Stimulated activated CD8-positive, alpha-beta memory T cell treated with anti-CD3 and anti-CD28 coated beads, Interleukin-4, amount 100 ng/mL, for 24 hours (primary cell): ENCODE measurements around the gene SFRP5.

Experiments used
- DNase-seq: peaks from one replicate; pipeline ENCODE4 v3.0.0-alpha.2; 2020; ENCODE audit warnings: low read depth

Gene SFRP5

DNA sequence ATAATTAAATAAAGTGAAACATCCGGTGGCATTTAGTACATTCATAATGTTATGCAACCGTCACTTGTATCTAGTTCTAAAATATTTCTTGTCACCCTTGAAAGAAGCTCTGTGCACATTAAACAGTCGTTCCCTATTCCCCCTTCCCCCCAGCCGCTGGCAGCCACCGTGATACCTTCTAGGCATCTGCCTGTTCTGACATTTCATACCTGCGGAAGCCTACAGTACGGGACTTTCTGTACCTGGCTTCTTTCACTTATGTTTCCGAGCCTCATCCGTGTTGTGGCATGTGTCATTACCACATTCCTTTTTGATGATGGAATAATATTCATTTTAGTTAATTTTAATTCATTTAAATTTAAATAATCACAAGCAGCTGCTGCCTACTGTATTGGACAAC lies 13.9 kb upstream of the SFRP5 start:
- DNase-seq = no peak

- no peak for DNase-seq
Observed at GRCh38 chr10:97785231-97785630, 13.4 kb upstream of the SFRP5 start.

- DNase-seq = no peak
Observed at GRCh38 chr10:97784200-97784810, 12.5 kb upstream of the SFRP5 start.

GRCh38 chr10:97782455-97783228 lies 10.8 kb upstream of the SFRP5 start:
- DNase-seq = no peak

DNA sequence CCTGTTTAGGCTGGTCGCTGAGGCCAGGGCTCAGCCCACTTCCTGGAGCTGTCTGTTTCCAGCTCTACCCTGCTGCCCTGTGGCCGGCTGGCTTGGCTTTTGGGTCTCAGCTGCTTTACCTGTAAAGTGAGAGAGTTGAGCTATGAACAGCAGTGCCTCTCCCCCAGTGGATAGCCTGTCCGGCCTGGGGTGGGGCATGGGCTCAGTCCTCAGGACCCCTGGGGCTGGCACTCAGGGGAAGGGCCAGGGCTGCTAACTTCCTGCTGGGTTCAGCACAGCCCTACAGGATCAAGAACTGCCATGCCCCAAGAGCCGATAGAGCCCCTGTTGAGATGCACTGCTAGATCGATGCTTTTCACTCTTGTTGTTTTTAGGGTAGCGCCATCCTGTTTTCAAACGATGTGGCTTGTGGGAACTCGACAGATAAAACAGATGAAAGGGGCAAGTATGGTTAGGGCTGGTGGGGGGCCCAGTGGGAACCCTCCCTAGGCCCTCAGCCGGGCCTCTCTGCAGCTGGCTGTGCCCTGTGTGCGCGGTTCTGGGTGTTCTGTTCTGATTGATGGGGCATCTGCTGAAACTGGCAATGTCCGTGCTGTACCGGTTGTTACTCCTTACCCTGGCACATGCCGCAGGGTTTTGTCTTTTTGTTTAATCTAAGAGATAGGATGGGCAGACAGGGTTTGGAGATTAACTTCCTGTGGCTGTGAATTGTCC lies 10.0 kb upstream of the SFRP5 start:
- no peak for DNase-seq

GRCh38 chr10:97780841-97781617 lies 9.2 kb upstream of the SFRP5 start:
- DNase-seq = no peak

GRCh38 chr10:97779975-97780374 lies 8.2 kb upstream of the SFRP5 start:
- no peak for DNase-seq

GRCh38 chr10:97779492-97779891 lies 7.7 kb upstream of the SFRP5 start:
- no peak for DNase-seq

DNA sequence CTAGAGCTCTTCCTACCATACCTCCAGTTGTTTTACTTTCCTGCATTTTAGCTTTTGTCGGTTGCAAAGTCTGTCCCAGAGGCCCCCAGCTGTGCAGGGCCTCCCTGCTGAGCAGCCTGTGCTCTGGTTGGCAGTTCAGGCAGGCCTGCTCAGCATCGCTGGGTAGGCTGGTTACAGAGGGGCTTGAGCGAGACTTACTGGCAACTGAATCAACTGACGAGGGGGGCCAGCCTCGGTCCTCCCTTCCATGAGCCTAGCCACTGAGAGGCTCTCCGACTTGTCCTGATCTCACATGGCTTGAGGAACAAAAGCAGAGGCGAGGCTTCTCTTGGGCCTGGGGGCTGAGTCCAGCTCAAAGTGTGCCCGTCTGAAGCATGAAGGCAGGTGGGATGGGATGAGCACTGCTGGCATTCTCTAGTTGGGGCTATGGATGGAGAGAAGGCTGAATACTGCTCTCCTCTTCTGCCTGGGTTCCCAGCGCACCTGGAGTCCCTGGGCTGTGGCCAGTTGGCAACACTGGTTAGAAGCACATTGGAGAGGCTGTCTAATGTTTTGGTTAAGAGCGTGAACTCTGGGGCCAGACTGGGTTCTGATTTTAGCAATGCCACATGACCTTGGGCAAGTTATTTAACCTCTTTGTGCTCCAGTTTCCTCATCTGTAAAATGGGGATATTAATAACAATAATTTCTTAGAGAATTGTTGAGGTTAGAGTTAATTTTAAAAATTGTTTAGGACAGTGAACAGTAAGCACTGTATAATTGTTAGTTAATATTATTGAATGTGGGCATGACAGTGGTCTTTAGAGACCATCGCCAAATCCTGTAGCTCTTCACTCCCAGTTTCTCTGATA lies 6.9 kb upstream of the SFRP5 start:
- DNase-seq = no peak

GRCh38 chr10:97777143-97777542 lies 5.3 kb upstream of the SFRP5 start:
- DNase-seq = no peak

DNA sequence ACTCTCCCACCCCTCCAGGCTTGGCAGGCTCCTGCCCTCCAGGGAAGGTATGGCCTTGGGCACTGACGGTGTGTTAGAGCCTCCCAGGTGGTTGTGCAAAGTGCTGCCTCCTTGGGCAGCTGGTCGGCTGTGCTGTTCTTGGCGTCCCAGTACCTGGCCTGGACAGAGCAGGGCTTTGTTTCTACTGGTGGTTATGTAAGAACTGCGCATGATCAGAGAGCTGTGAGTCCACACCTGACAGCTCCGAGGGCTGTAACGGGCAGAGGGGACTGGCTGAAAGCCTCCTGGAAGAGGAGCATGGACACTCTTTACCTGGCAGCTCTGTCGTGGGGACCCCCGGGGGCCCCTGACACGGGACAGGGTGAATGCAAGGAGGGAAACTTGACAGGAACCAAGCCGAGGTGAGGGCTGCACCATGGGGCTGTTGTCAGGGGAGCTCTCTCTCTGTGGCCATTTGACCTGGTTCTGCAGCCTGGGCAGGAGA lies 3.1 kb upstream of the SFRP5 start:
- DNase-seq = no peak

- no peak for DNase-seq
Observed at GRCh38 chr10:97773096-97773495, 1.3 kb upstream of the SFRP5 start.

- no peak for DNase-seq
Observed at GRCh38 chr10:97771055-97771891, 526 bp downstream of the SFRP5 start.

GRCh38 chr10:97770255-97770654 lies 1.5 kb downstream of the SFRP5 start:
- no peak for DNase-seq

GRCh38 chr10:97768322-97769315 lies 3.2 kb downstream of the SFRP5 start:
- no peak for DNase-seq

- no peak for DNase-seq
Observed at GRCh38 chr10:97766996-97767924, 4.5 kb downstream of the SFRP5 start.

DNA sequence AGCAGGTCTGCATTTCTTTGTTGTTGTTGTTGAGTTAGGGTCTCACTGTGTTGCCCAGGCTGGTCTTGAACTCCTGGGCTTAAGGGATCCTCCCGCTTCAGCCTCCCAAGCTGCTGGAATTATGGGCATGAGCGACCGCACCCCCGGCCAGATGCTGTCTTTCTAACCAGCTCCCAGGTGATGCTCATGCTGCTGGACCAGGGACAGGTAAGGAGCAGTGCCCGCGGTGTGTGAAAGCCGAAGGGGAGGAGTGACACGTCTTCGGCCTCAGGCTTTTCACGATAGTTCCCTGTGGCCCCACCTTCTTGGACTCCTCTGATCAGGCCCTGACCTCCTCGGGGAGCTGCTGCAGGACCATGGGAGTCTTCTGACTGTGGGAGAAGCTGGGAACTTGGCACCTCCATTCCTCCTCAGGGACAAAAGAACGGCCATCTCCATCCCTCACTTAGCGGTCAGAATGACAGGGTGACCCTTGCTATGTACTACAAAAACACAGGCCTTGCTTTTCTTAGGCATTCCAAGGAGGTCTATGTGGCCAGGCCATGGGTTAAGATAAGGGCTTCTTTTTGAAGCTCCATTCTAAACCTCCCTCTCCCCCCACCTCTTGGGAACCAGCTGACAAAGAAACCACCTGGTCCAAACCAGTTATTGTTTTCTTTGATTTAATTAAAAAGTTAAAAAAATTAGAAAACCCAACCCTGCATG lies 5.5 kb downstream of the SFRP5 start:
- DNase-seq = no peak
